ENCODE measurements around the gene EPHA4.
A peak's percentile ranks its signal among the peaks of the same experiment; 100 is the strongest.
"Not testable (repeated sequence)": the region's sequence is repeated elsewhere in the genome, so short reads cannot be mapped to it uniquely, and the experiment has no call there.

Gene EPHA4

DNA sequence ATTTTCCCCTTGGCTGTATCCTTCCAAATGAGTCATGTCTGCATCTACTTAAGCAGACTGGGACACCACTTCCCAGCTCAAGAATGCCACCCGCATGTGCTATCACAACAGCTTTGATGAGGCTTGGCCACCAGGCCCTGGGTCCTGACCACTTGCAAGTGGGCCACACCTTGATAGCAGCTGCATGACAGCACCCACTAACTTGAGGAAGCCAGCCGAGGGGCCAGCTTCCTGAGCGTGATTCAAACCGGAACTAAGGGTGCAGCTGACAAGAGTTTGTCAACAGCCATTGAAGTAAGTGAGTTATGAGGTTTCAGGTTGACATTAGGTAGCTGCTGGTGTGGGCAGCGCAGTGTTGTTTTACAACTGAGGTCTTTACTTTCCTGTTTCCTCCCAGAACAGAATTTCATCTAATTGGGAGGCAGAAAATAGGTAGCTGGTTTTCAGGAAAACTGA is 54.4 kb downstream of the EPHA4 start:
- TF ChIP-seq, protein P1, sequence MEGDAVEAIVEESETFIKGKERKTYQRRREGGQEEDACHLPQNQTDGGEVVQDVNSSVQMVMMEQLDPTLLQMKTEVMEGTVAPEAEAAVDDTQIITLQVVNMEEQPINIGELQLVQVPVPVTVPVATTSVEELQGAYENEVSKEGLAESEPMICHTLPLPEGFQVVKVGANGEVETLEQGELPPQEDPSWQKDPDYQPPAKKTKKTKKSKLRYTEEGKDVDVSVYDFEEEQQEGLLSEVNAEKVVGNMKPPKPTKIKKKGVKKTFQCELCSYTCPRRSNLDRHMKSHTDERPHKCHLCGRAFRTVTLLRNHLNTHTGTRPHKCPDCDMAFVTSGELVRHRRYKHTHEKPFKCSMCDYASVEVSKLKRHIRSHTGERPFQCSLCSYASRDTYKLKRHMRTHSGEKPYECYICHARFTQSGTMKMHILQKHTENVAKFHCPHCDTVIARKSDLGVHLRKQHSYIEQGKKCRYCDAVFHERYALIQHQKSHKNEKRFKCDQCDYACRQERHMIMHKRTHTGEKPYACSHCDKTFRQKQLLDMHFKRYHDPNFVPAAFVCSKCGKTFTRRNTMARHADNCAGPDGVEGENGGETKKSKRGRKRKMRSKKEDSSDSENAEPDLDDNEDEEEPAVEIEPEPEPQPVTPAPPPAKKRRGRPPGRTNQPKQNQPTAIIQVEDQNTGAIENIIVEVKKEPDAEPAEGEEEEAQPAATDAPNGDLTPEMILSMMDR (IDR thresholded peaks at IDR 0.05; ENCODE audit: low read depth, low read length), result no peak
- in situ Hi-C loops (cut with HindIII; ENCODE audit: low sequenced_read_pairs), result no loop called here
- DNase-seq (ENCODE audit: low read depth, low spot score), result peak; percentile 73
- no peak overlapping the region for H3K4me3 ChIP-seq (ENCODE audit: low read depth, low read length)

DNA sequence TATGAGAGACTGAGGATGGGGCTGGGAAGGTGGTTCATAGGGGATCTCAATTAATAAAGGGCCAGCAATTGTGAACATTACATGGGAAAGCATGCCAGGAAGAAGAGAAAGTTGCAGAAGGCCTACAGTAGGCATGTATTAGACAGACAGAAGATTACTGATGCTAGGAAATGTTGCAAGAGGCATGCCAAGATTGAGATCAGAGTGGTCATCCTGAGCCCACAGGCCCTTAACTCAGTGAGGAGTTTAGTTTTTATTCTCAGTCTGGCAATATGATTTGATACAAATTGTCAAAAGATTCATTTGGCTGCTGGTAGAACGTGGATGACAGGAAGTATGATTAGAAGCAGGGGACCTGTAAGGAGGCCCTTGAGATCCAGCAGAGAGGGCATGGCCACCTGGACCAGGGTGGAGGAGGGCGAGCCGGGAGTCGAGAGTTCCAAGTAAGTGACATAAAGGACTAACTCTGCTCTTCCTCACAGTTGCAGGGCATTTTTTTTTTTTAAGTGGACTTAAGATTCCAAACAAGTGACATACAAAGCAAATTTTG is 54.9 kb downstream of the EPHA4 start:
- in situ Hi-C loops (cut with HindIII; ENCODE audit: low sequenced_read_pairs), result no loop called here
- DNase-seq (ENCODE audit: low read depth, low spot score), result no peak
- no peak overlapping the region for H3K4me3 ChIP-seq (ENCODE audit: low read depth, low read length)
- TF ChIP-seq, protein P1 (IDR thresholded peaks at IDR 0.05; ENCODE audit: low read depth, low read length), result no peak

DNA sequence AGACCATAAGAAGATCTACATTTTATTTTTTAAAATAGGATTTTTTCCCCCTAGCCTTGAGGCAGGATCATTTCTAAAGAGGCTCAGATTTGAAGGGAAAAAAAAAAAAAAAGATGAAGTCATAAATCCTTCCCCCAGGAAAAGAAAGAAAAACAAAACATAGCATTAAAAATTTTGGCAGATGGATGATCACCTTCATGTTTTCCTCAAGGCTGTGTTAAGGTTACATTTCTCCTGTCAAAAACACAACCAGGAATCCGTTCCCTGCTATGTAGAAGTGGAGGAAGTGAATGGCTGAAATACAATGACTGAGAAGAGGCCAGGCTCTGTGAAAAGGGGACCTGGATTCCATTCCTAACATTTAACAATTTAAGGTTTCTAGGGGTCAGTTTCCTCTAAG is 56.2 kb downstream of the EPHA4 start:
- in situ Hi-C loops (cut with HindIII; ENCODE audit: low sequenced_read_pairs), result no loop called here
- TF ChIP-seq, protein P1 (IDR thresholded peaks at IDR 0.05; ENCODE audit: low read depth, low read length), result no peak
- no peak overlapping the region for H3K4me3 ChIP-seq (ENCODE audit: low read depth, low read length)
- no peak for DNase-seq (ENCODE audit: low read depth, low spot score)

DNA sequence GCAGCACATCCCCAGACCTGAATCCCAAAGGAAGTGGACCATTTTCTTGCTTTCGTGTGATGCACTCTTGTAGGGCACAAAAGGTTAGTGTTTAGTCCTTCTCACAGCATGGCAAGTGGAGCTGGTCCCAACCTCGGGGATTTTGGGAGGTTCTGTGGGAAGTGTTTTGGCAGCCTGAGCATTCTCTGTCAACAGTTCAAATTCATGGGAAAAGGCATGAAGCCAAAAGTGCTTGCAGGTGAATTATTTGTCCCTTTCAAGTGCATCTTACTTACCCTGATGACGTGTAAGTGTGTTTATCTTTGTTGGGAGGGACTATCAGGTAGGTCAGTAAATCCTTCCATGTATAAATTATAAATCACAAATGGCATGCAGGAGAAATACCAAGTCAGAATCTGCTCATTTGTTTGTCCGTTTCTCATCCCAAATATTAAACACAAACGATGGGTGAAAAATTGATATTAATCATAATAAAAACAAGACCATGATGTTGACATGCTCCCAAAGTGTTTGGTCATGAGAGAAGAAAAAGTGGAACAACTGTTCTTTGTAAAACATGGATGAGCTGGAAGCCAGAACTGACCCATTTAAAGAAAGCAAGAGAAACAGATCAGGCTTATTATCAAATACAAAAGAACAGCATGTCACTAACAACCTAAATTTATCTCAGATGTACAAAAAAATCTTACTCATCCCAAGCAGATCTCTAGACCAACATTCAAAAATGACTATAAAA is 57.6 kb downstream of the EPHA4 start:
- no peak for DNase-seq (ENCODE audit: low read depth, low spot score)
- H3K4me3 ChIP-seq (ENCODE audit: low read depth, low read length), result no peak overlapping the region
- in situ Hi-C loops (cut with HindIII; ENCODE audit: low sequenced_read_pairs), result no loop called here
- TF ChIP-seq, protein P1 (IDR thresholded peaks at IDR 0.05; ENCODE audit: low read depth, low read length), result no peak

DNA sequence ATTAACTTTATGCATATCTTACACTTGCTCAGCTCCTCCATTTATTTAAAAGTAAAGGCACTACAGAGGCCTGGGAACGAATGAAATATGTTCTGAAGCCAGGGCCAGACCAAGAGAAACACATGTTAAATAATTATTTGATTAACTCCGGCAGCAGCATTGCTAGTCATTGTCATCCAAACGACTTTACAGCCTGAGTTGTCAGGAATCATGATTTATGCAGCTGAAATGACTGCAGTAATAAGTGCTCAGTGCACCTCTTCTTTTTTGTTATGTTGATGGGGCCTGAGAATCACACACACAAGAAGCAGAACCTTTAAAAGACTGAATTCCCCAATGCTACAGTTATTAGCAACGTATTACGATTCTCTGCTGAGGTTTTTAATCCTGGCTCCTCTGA is 58.9 kb downstream of the EPHA4 start:
- TF ChIP-seq, protein P1 (IDR thresholded peaks at IDR 0.05; ENCODE audit: low read depth, low read length), result no peak
- no peak for DNase-seq (ENCODE audit: low read depth, low spot score)
- in situ Hi-C loops (cut with HindIII; ENCODE audit: low sequenced_read_pairs), result no loop called here

DNA sequence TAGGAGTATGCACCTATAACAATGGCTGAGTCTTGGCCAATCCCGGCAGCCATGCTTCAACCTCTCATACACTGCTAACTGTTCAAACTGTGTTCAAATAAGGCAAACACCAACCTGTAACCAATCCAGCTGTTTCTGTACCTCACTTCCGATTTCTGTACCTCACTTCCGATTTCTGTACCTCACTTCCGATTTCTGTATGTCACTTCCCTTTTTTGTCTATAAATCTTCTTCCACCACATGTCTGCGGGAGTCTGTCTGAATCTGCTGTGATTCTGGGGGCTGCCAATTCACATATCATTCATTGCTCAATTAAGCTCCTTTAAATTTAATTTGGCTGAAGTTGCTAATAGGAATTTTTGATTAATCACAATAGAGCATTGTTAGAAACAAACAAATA is 60.8 kb downstream of the EPHA4 start:
- H3K4me3 ChIP-seq (ENCODE audit: low read depth, low read length); in situ Hi-C loops (cut with HindIII; ENCODE audit: low sequenced_read_pairs); DNase-seq (ENCODE audit: low read depth, low spot score): not testable (repeated sequence)

More for the DNA sequence above, 58.9 kb downstream of the EPHA4 start:
- no peak overlapping the region for H3K4me3 ChIP-seq (ENCODE audit: low read depth, low read length)

DNA sequence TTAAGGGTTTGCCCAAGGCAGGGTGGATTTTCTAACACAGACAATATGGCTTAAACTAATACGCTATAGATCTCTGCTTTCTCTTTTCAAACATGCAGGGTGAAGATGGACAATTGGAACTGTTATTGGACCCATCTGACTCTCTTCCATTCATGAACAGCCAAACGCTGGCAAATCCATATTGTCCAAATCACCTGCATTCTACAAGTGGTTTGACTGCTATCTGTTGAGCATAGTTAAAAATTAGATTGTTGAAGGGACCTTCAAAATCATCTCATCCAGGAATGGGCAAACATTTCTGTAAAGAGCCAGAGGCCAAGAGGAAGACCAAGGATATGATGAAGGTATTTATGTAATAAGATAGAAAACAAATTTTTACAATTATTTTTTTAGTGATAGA is 65.6 kb downstream of the EPHA4 start:
- no peak for DNase-seq (ENCODE audit: low read depth, low spot score)
- TF ChIP-seq, protein P1 (IDR thresholded peaks at IDR 0.05; ENCODE audit: low read depth, low read length), result no peak
- in situ Hi-C loops (cut with HindIII; ENCODE audit: low sequenced_read_pairs), result no loop called here
- no peak overlapping the region for H3K4me3 ChIP-seq (ENCODE audit: low read depth, low read length)

All from astrocyte of the spinal cord (primary cell).